Thoracic aorta (tissue), 2 donors: ENCODE data around the gene FNDC3B. TPM values are rescaled to one million over a fixed set of nuclear protein-coding genes. Genes with fewer than 3 reads are reported as not detected.

ENCODE experiments used
- ATAC-seq: fragments of 150-250 bp; one replicate; pipeline ENCODE4 v1.8.0; 2017; ENCODE audit warnings: low read depth; ENCODE audit not compliant: insufficient number of reproducible peaks, low FRiP score
- DNase-seq: peaks from one replicate; pipeline ENCODE4 v3.0.0-alpha.2; 2020; ENCODE audit warnings: low spot score
- H3K27ac ChIP-seq, 2 donors: fragments of 200-600 bp; sonication (generic); 1 replicate in 1 of 2; 2 replicates in 1 of 2; pipeline ENCODE4 v1.5.1; 2016; ENCODE audit warnings: mild to moderate bottlenecking in 2 of 2, moderate library complexity in 2 of 2
- H3K27me3 ChIP-seq: fragments of 200-600 bp; sonication (generic); replicated peaks from 2 replicates; pipeline ENCODE4 v1.6.0; 2016; ENCODE audit warnings: mild to moderate bottlenecking; ENCODE audit not compliant: insufficient read depth
- H3K36me3 ChIP-seq: fragments of 200-600 bp; sonication (generic); one replicate; pipeline ENCODE4 v1.5.1; 2016
- H3K4me1 ChIP-seq, 2 donors: fragments of 200-600 bp; sonication (generic); 1 replicate in 1 of 2; 2 replicates in 1 of 2; pipeline versions ENCODE4 v1.5.1 to v1.6.0; 2016; ENCODE audit warnings: low read depth in 2 of 2, mild to moderate bottlenecking in 1 of 2; ENCODE audit not compliant: control insufficient read depth in 1 of 2
- H3K4me3 ChIP-seq: fragments of 200-600 bp; sonication (generic); 2 replicates; pipeline ENCODE4 v1.5.1; 2016; ENCODE audit warnings: mild to moderate bottlenecking
- H3K9me3 ChIP-seq: fragments of 200-600 bp; sonication (generic); 2 replicates; pipeline ENCODE4 v1.5.1; 2016
- total RNA-seq, 2 donors: library from RNA; depleted of rRNA; stranded (reverse); fragments of >200 nt; gene quantifications; one replicate each; pipeline versions ENCODE4 v1.1.0 to v1.2.3, GENCODE V29; 2016
- TF ChIP-seq, protein P1 (sequence below): fragments of 200-600 bp; sonication (generic); IDR thresholded peaks from one replicate; pipeline ENCODE4 v1.5.1; 2019; ENCODE audit warnings: antibody characterized with exemption

FNDC3B gene
- total RNA-seq, 2 donors from 2014 or later: 113 to 163 TPM

DNA sequence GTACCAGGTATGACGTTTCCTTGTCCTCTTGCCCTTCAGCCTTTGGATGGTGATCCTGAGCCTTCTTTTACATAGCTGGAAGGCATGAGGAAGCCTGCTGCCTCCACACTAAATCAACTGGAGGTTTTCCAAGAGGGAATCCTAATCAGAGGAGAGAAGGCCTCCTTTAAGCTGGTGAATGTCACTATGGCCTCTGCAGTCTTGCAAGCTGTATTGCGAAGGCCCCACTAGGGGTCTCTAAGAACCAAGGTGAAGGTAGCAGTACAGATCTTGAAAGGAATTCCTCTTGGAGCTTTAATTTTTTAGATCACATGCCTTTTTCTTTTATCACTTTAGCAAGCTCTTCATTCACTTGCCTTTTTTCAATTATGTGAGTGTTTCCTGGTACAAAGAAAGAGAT lies 289.7 kb downstream of the FNDC3B start:
- ATAC-seq (no peak), DNase-seq (no peak)
- Histone ChIP-seq H3K27ac (no peak overlapping the region), H3K4me3 (no peak overlapping the region), H3K36me3 (peaks cover 35% of the 10 kb centered on the region), H3K9me3 (no peaks in the 10 kb centered on the region), H3K4me1 (peaks cover 4 to 23% of the 10 kb centered on the region in 2 donors), H3K27me3 (no peaks in the 10 kb centered on the region)
- TF ChIP-seq, protein P1, sequence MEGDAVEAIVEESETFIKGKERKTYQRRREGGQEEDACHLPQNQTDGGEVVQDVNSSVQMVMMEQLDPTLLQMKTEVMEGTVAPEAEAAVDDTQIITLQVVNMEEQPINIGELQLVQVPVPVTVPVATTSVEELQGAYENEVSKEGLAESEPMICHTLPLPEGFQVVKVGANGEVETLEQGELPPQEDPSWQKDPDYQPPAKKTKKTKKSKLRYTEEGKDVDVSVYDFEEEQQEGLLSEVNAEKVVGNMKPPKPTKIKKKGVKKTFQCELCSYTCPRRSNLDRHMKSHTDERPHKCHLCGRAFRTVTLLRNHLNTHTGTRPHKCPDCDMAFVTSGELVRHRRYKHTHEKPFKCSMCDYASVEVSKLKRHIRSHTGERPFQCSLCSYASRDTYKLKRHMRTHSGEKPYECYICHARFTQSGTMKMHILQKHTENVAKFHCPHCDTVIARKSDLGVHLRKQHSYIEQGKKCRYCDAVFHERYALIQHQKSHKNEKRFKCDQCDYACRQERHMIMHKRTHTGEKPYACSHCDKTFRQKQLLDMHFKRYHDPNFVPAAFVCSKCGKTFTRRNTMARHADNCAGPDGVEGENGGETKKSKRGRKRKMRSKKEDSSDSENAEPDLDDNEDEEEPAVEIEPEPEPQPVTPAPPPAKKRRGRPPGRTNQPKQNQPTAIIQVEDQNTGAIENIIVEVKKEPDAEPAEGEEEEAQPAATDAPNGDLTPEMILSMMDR: no peak

DNA sequence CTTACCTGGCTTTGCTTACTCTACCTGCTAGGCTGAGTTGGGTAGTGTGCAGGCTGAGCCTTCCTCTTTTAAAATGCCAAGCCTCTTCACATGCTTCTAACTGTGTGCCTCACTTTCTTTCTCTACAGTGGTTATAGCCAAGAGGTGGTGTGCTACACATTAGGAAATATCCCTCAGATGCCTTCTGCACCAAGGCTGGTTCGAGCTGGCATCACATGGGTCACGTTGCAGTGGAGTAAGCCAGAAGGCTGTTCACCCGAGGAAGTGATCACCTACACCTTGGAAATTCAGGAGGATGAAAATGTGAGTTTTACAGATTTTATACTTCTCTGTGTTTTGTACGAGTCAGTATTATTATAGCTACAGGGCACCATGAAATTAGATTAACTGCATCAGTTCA lies 291.0 kb downstream of the FNDC3B start:
- H3K36me3 ChIP-seq: peaks cover 35% of the 10 kb centered on the region
- ATAC-seq (no peak), DNase-seq (no peak)
- H3K9me3 ChIP-seq: no peaks in the 10 kb centered on the region
- H3K4me3 ChIP-seq: no peak overlapping the region
- H3K27me3 ChIP-seq: no peaks in the 10 kb centered on the region
- peaks cover 0 to 11% of the 10 kb centered on the region in 2 donors for H3K4me1 ChIP-seq
- no peak overlapping the region for H3K27ac ChIP-seq
- TF ChIP-seq, protein P1: no peak

DNA sequence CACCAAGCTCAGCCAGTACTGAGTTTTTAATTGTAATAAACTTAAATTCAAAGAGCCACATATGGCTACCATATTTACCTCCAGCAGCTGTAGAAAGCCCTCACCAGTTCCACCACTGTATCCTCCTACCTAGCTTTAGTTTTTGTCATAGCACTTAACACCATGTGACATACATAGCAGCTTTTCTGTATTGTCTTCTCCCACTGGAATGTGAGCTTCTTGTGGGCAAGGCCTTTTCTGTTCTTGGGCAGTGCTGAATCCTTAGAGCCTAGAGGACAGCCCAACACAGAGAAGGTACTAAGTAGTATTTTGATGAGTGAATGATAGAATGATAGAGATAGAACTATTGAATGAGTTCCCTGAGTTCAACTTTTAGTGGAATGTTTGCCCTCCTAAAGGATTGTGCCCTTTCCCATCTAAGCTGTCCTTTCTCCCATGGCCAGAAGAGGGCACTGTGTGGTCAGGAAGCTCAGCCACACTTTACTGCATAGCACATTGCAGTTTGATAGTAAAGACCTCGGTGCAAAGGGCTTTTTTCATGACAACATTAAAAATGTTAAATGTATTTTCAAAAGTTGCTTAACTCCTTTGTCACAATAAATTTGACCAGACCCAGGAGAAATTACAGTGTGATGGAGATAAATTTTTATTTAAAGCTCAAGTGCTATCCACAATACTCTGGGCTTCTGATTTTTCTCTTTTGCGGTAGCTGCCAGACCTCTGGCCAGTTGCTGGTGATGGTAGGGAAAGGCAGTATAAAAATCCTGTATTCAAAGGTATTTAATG lies 293.1 kb downstream of the FNDC3B start:
- peaks cover 29% of the 10 kb centered on the region for H3K36me3 ChIP-seq
- peak overlapping the region in 1 of 2 donors; percentile 31 for H3K27ac ChIP-seq
- H3K4me1 ChIP-seq: peaks cover 0 to 11% of the 10 kb centered on the region in 2 donors
- peak; percentile 50 for ATAC-seq
- no peaks in the 10 kb centered on the region for H3K9me3 ChIP-seq
- no peak for DNase-seq
- H3K4me3 ChIP-seq: peak overlapping the region; percentile 35
- TF ChIP-seq, protein P1: peak; percentile 89
- no peaks in the 10 kb centered on the region for H3K27me3 ChIP-seq

DNA sequence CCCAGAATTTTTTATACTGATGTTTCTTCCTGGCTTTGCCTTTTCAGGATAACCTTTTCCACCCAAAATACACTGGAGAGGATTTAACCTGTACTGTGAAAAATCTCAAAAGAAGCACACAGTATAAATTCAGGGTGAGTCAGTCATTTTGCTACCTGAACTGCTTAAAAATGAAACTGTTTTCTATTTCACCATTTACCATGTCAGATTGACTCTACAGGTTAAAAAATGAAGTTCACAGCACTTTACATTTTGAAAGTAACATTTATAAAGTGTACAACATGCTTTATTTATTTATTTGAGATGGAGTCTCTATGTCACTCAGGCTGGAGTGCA lies 293.6 kb downstream of the FNDC3B start:
- TF ChIP-seq, protein P1: no peak
- DNase-seq (no peak), ATAC-seq (no peak)
- Histone ChIP-seq H3K9me3 (no peaks in the 10 kb centered on the region), H3K4me3 (peak overlapping the region; percentile 35), H3K27me3 (no peaks in the 10 kb centered on the region), H3K36me3 (peaks cover 29% of the 10 kb centered on the region), H3K27ac (peak overlapping the region in 1 of 2 donors; percentile 20), H3K4me1 (peaks cover 0 to 11% of the 10 kb centered on the region in 2 donors)

DNA sequence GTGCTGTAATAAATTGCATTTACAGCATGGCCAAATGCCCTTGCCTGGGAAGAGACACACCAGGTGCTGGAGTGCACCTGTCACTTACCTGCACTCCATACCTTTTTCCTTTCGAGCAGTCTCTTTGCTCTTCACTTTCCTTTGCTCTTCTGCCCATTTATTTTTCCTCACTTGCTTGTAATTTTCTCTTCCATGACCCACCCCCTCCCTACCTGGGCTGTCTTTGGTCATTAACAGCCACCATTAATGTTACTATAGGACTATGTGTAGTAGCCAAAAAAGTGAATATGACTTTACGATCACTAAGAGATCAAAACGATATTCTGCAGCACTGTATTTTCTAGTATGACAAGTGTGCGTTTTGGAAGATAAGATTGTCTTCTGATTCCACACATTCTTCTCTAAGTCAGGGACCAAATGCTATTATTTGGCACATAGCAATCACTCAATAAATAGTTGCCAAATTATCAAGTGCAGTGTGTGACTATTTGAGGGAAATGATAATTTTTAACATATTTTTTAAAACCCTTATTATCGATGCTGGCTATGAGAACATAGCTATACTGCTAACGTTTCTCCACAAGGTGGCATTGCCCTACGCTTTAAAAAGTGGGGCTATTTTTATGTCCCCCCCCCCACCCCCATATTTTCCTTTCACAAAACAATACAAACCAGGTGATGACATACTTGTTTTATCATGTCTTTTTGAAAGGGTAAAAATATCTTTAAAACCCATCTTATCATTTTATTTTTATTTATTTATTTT lies 294.5 kb downstream of the FNDC3B start:
- Histone ChIP-seq H3K4me3 (no peak overlapping the region), H3K4me1 (peaks cover 0 to 12% of the 10 kb centered on the region in 2 donors), H3K9me3 (no peaks in the 10 kb centered on the region), H3K27ac (peak overlapping the region in 1 of 2 donors; percentile 8), H3K27me3 (no peaks in the 10 kb centered on the region), H3K36me3 (peaks cover 23% of the 10 kb centered on the region)
- DNase-seq: no peak
- TF ChIP-seq, protein P1: no peak
- ATAC-seq: no peak
